Measurements from ENCODE around the gene TLCD4.

TLCD4 gene

GRCh38 chr1:95080446-95080845, 36.7 kb upstream of the TLCD4 start:
- TF ChIP-seq TAF1 (IDR thresholded peaks at IDR 0.05; ENCODE audit: borderline replicate concordance, insufficient read depth, low read length) (no peak), SIN3A (IDR thresholded peaks at IDR 0.05; ENCODE audit: borderline replicate concordance, insufficient read depth, low read length) (no peak), POLR2AphosphoS5 (IDR thresholded peaks at IDR 0.05; ENCODE audit: low read depth, low read length) (no peak), FOXP2 (optimal IDR thresholded peaks at IDR 0.05; ENCODE audit: borderline replicate concordance, extremely low read depth, extremely low read length, insufficient read depth) (no peak)
- TF ChIP-seq, protein P1, sequence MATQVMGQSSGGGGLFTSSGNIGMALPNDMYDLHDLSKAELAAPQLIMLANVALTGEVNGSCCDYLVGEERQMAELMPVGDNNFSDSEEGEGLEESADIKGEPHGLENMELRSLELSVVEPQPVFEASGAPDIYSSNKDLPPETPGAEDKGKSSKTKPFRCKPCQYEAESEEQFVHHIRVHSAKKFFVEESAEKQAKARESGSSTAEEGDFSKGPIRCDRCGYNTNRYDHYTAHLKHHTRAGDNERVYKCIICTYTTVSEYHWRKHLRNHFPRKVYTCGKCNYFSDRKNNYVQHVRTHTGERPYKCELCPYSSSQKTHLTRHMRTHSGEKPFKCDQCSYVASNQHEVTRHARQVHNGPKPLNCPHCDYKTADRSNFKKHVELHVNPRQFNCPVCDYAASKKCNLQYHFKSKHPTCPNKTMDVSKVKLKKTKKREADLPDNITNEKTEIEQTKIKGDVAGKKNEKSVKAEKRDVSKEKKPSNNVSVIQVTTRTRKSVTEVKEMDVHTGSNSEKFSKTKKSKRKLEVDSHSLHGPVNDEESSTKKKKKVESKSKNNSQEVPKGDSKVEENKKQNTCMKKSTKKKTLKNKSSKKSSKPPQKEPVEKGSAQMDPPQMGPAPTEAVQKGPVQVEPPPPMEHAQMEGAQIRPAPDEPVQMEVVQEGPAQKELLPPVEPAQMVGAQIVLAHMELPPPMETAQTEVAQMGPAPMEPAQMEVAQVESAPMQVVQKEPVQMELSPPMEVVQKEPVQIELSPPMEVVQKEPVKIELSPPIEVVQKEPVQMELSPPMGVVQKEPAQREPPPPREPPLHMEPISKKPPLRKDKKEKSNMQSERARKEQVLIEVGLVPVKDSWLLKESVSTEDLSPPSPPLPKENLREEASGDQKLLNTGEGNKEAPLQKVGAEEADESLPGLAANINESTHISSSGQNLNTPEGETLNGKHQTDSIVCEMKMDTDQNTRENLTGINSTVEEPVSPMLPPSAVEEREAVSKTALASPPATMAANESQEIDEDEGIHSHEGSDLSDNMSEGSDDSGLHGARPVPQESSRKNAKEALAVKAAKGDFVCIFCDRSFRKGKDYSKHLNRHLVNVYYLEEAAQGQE (IDR thresholded peaks at IDR 0.05; ENCODE audit: insufficient read depth in 1 of 2, low read depth in 2 of 2, low read length in 2 of 2): no peak

DNA sequence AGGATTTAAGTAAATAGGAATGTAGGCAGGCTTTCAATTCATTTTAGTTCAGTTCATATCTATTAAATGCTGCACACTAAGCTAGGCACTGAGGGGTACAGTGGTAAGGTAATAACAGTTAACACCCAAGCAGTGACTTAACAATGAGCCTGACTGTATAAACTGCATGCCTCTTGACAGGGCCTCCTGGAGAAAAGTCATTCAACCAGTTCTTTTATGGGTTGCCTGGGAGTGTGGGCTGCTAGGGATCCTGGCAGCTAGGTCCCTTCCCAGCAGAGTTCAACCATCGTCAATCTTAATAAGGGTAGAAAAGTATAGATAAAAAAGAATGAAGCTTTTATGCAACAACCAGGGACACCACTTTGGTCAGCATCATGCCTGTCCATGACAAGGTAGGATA, 36.3 kb upstream of the TLCD4 start:
- no peak for TF ChIP-seq POLR2AphosphoS5 (IDR thresholded peaks at IDR 0.05; ENCODE audit: low read depth, low read length)
- no peak for TF ChIP-seq FOXP2 (optimal IDR thresholded peaks at IDR 0.05; ENCODE audit: borderline replicate concordance, extremely low read depth, extremely low read length, insufficient read depth)
- TF ChIP-seq SIN3A (IDR thresholded peaks at IDR 0.05; ENCODE audit: borderline replicate concordance, insufficient read depth, low read length): no peak
- TF ChIP-seq TAF1 (IDR thresholded peaks at IDR 0.05; ENCODE audit: borderline replicate concordance, insufficient read depth, low read length): no peak
- TF ChIP-seq, protein P1 (IDR thresholded peaks at IDR 0.05; ENCODE audit: insufficient read depth in 1 of 2, low read depth in 2 of 2, low read length in 2 of 2): no peak

DNA sequence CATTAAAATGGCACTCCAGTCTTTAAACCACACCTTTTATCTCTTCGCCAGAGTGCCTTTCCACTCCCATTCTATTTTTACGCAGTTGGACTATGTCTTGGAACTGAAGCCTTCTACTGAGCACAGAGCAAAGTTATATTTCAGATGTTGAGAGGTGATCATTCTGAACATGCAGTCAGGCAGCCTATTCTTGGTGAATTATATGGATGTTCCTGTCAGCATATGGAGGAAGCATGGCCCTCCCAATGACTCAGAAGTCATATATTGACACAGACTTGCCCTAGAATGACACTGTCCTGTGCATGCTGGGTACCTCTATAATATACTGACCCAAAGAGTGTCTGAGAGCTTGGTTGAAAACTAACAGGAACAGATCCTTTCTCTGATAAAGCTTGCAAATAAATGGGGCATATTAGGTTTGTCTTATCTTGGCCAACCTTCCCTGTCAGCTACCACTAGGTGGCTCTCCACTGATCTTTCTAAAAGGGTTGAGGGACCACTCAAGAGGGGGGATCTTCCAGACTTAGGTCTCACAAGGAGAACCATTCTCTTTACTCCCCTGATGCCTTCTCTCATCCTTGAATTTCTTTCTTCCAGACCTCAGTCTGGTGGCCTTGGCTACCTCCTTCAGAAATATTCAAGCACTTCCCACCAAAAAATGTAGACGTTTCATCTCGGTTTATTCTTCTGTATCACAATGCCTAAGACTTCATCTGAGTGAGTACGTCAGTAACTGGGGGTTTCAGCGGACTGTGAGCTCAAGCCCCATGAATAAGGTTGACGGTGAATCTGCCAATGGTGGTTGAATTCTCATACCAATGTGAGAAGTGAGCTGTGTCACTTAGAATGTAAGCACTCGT, 32.6 kb upstream of the TLCD4 start:
- TF ChIP-seq POLR2AphosphoS5 (IDR thresholded peaks at IDR 0.05; ENCODE audit: low read depth, low read length): no peak
- TF ChIP-seq SIN3A (IDR thresholded peaks at IDR 0.05; ENCODE audit: borderline replicate concordance, insufficient read depth, low read length): no peak
- TF ChIP-seq TAF1 (IDR thresholded peaks at IDR 0.05; ENCODE audit: borderline replicate concordance, insufficient read depth, low read length): no peak
- TF ChIP-seq, protein P1 (IDR thresholded peaks at IDR 0.05; ENCODE audit: insufficient read depth in 1 of 2, low read depth in 2 of 2, low read length in 2 of 2): no peak
- no peak for TF ChIP-seq FOXP2 (optimal IDR thresholded peaks at IDR 0.05; ENCODE audit: borderline replicate concordance, extremely low read depth, extremely low read length, insufficient read depth)

GRCh38 chr1:95085376-95085775, 31.8 kb upstream of the TLCD4 start:
- TF ChIP-seq POLR2AphosphoS5 (IDR thresholded peaks at IDR 0.05; ENCODE audit: low read depth, low read length) (no peak), FOXP2 (optimal IDR thresholded peaks at IDR 0.05; ENCODE audit: borderline replicate concordance, extremely low read depth, extremely low read length, insufficient read depth) (no peak), SIN3A (IDR thresholded peaks at IDR 0.05; ENCODE audit: borderline replicate concordance, insufficient read depth, low read length) (no peak), TAF1 (IDR thresholded peaks at IDR 0.05; ENCODE audit: borderline replicate concordance, insufficient read depth, low read length) (no peak)
- TF ChIP-seq, protein P1 (IDR thresholded peaks at IDR 0.05; ENCODE audit: insufficient read depth in 1 of 2, low read depth in 2 of 2, low read length in 2 of 2): no peak

Data from PFSK-1 (cell line).